T-helper 1 cell treated with Interleukin-12 subunit alpha and Interleukin-12 subunit beta and Interleukin-4 antibody, amounts not matched to agents 30 μg/mL and 1 μg/mL, for 36 hours (primary cell): ENCODE results near the gene SPRYD7.

ENCODE experiments used
- H3K27ac Mint-ChIP-seq: one replicate; pipeline ENCODE4 v1.8.0; 2021; ENCODE audit warnings: mild to moderate bottlenecking, mixed read lengths
- H3K27me3 Mint-ChIP-seq: one replicate; pipeline ENCODE4 v1.8.0; 2021; ENCODE audit warnings: low read depth, mixed read lengths
- H3K36me3 Mint-ChIP-seq: one replicate; pipeline ENCODE4 v1.8.0; 2021; ENCODE audit warnings: low read depth, mixed read lengths
- H3K4me1 Mint-ChIP-seq: one replicate; pipeline ENCODE4 v1.8.0; 2021; ENCODE audit warnings: low read depth, mixed read lengths
- H3K4me3 Mint-ChIP-seq: one replicate; pipeline ENCODE4 v1.8.0; 2021; ENCODE audit warnings: mild to moderate bottlenecking, moderate library complexity, mixed read lengths
- H3K9me3 Mint-ChIP-seq: one replicate; pipeline ENCODE4 v1.8.0; 2021; ENCODE audit warnings: mixed read lengths

Gene SPRYD7

DNA sequence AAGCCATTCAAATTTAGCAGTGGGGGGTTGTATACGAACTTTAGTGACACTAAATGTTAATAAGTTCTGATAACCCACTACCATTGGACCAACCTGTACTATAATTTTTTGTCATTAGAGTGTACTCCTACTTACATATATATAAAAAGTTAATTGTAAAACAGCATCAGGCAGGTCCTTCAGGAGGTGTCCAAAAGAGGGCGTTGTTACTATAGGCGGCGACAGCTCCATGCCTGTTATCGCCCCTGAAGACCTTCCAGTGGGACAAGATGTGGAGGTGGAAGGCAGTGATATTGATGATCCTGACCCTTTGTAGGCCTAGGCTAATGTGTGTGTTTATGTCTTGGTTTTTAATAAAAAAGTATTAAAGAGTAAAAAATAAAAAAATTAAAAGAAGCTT, 27.5 kb downstream of the SPRYD7 start:
- no peaks in the 10 kb centered on the region for H3K27me3 Mint-ChIP-seq
- no peak overlapping the region for H3K4me3 Mint-ChIP-seq
- no peaks in the 10 kb centered on the region for H3K4me1 Mint-ChIP-seq
- H3K9me3 Mint-ChIP-seq: no peaks in the 10 kb centered on the region
- peaks cover 3% of the 10 kb centered on the region for H3K36me3 Mint-ChIP-seq
- H3K27ac Mint-ChIP-seq: no peak overlapping the region

DNA sequence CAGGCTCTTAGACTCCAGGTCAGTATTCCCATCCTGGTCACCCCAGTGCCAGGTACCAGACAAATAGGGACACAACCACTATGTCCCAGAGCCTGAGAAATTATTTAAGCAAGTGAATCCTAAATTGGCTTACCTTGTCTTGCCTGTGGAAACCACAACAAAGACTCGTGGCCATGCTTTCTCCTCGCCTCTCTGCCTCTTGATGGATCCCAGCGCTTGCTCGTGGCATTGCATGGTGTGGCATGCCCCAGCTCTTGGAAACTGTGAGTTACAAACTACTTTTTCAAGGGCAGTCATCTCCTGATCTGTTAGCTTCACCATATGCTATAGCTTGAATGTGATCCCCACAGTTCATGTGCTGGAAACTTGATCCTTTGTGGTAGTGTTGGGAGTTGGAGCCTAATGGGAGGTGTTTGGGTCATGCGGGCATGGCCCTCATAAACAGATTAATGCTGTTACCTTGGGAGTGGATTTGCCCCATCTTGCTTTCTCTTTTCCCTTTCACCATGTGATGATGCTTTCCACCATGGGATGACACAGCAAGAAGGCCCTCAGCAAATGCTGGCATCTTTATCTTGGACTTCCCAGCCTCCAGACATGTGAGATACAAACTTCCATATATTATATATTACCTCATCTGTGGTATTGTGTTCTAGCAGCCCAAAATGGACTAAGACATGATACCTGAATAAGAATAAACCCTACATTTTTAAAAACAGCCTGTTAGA, 31.2 kb downstream of the SPRYD7 start:
- Mint-ChIP-seq H3K9me3 (no peaks in the 10 kb centered on the region), H3K4me1 (no peaks in the 10 kb centered on the region), H3K27ac (no peak overlapping the region), H3K27me3 (no peaks in the 10 kb centered on the region), H3K36me3 (no peaks in the 10 kb centered on the region), H3K4me3 (no peak overlapping the region)

DNA sequence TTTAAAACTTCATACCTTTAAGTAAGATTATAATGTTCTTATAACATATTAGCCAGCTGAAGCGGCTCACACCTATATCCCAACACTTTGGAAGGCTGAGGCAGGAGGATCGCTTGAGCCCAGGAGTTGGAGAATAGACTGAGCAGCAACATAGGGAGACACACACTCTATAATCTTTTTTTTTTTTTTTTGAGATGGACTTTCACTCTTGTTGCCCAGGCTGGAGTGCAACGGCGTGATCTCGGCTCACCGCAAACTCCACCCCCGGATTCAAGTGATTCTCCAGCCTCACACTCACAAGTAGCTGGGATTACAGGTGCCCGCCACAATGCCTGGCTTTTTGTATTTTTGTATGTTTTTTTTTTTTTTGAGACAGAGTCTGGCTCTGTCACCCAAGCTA, 37.3 kb downstream of the SPRYD7 start:
- Mint-ChIP-seq H3K27me3 (peaks cover 4% of the 10 kb centered on the region), H3K9me3 (no peaks in the 10 kb centered on the region), H3K4me3 (no peak overlapping the region), H3K4me1 (no peaks in the 10 kb centered on the region), H3K36me3 (no peaks in the 10 kb centered on the region), H3K27ac (no peak overlapping the region)

DNA sequence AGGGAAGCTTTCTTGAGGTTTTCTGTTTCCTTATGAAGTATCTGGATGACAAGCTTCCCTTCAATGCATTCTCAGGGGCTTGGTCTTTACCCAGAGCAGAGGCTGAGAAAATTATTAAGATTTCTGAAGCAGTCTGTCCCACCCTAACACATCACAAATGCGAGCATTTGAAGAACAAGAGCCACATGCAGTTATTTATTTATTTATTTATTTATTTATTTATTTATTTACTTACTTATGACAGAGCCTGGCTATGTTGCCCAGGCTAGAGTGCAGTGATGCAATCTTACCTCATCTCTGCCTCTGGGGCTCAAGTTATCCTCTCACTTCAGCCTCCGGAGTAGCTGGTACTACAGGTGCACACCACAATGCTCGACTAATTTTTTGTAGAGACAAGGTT, 38.4 kb downstream of the SPRYD7 start:
- Mint-ChIP-seq H3K9me3 (no peaks in the 10 kb centered on the region), H3K36me3 (no peaks in the 10 kb centered on the region)

DNA sequence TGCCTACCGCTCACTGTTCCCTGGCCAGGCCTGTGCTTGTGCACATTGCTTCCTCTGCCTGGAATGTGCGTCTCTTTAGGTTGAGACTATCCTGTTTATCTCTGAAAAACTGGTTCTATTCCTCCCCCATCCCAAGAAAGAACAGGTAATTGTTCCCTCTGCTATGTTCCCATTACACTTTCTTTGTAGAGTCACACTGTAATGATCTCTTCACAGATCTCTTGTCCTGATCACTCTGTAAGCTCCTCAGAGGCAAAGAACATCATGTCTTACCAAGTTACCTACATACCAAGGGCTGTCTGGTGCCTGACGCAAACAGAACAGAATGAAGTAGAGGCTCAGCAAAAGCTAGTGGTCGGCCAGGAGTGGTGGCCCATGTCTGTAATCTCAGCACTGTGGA, 40.3 kb downstream of the SPRYD7 start:
- Mint-ChIP-seq H3K4me1 (no peaks in the 10 kb centered on the region), H3K4me3 (no peak overlapping the region), H3K36me3 (no peaks in the 10 kb centered on the region), H3K27me3 (peaks cover 7% of the 10 kb centered on the region), H3K27ac (no peak overlapping the region), H3K9me3 (no peaks in the 10 kb centered on the region)

More for the DNA sequence above, 38.4 kb downstream of the SPRYD7 start:
- no peak overlapping the region for H3K27ac Mint-ChIP-seq
- H3K27me3 Mint-ChIP-seq: peaks cover 4% of the 10 kb centered on the region
- H3K4me1 Mint-ChIP-seq: no peaks in the 10 kb centered on the region
- H3K4me3 Mint-ChIP-seq: no peak overlapping the region

DNA sequence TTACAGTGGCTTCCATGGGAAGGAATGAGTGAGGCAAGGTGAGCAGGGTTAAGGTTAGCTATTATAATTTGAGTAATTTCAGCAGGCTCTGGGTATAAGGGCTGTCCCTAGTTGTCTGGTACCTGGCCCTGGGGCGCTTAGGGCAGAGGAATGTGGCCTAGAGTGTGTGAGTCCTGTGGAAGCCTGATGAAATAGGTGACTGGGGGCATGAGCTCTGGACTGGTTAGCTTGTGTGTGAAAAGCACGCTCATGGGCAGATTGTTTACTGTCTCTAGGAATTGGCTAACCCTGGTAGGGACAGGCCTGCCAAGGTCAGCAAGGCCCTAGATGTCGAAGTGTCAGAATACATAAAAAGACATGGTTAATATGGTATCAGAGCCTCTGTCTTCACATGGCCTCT, 42.5 kb downstream of the SPRYD7 start:
- Mint-ChIP-seq H3K4me3 (no peak overlapping the region), H3K27ac (no peak overlapping the region), H3K36me3 (no peaks in the 10 kb centered on the region), H3K9me3 (no peaks in the 10 kb centered on the region), H3K27me3 (peaks cover 7% of the 10 kb centered on the region), H3K4me1 (no peaks in the 10 kb centered on the region)

DNA sequence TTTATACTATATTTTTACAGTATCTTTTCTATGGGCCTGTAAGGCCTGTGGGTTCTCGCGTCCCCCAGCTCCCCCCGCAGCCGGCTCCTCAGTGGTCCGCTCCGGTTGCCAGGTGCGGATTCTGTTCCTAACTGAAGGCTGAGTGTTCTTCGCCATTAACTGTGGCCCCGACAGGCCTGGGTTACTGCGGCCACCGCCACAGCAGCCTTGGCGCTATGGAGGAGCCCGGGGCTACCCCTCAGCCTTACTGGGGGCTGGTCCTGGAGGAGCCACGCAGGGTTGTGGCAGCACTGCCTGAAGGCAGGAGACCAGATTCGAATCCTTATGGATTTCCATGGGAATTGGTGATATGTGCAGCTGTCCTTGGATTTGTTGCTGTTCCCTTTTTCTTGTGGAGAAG, 45.8 kb downstream of the SPRYD7 start:
- Mint-ChIP-seq H3K4me3 (no peak overlapping the region), H3K27me3 (peaks cover 3% of the 10 kb centered on the region), H3K4me1 (no peaks in the 10 kb centered on the region), H3K9me3 (no peaks in the 10 kb centered on the region), H3K27ac (no peak overlapping the region), H3K36me3 (no peaks in the 10 kb centered on the region)

DNA sequence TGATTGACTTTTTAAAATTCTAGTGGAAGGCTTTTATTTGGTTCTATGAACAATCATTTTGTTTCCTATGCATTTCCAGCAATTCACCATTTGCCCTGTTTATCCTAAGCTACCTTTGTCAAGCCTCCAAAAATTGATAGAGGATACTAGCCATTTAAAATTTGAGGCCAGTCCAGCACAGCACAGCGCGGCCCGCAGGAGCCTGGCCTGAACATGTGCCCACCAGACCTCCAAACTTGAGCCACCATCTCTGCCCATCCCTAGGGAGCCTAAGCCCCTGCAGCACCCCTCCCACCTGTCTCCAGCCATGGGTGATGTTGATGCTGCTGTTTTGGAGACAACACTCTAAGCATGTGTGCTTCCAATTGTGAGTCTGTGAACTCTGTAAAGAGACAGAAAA, 57.5 kb downstream of the SPRYD7 start:
- Mint-ChIP-seq H3K4me1 (no peaks in the 10 kb centered on the region), H3K27ac (no peak overlapping the region), H3K9me3 (peaks cover 42% of the 10 kb centered on the region), H3K36me3 (peaks cover 2% of the 10 kb centered on the region), H3K4me3 (no peak overlapping the region), H3K27me3 (peaks cover 7% of the 10 kb centered on the region)

DNA sequence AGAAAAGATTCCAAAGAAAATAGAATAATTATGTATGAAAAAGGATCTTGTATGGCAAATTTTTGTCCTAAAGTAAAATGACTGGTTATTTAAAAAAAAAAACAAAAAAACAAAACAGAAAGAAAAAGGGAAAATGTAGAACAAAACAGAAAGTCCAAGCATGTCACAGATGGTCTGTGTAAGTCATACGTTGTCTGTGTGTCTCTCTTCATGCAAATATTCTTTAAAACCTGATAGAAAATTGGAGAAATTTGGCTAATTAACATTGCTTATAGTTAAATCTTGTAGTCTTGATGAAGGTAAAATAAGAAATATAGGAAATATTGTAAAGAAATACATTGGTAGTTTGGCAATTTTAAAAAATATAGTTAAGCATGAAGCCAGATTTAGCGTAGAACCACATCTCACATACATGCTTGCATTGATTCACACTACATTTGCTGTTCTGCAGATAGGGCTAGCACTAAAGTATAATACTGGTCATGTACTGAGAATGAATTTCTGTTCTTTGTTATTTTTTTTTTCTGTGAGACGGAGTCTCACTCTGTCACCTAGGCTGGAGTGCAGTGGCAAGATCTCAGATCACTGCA, 58.4 kb downstream of the SPRYD7 start:
- peaks cover 40% of the 10 kb centered on the region for H3K9me3 Mint-ChIP-seq
- H3K27me3 Mint-ChIP-seq: peaks cover 6% of the 10 kb centered on the region
- no peak overlapping the region for H3K27ac Mint-ChIP-seq
- no peaks in the 10 kb centered on the region for H3K4me1 Mint-ChIP-seq
- H3K4me3 Mint-ChIP-seq: no peak overlapping the region
- peaks cover 2% of the 10 kb centered on the region for H3K36me3 Mint-ChIP-seq

DNA sequence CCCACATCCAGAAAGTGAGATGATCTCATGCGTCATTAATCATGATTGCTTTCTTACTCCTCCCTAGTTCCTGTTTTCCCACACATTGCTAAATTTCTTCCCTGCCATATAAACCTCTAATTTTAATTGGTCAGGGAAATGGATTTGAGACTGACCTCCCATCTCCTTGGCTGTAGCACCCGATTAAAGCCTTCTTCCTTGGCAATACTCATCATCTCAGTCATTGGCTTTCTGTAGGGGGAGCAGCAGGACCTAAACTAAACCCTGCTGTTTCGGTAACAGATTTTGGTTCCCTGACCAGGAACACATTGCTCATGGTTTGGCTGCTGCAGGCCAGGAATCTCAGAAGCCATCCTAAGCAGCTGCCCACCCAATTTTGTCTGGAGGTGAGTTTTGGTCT, 61.7 kb downstream of the SPRYD7 start:
- Mint-ChIP-seq H3K4me3 (no peak overlapping the region), H3K9me3 (peaks cover 28% of the 10 kb centered on the region), H3K27me3 (no peaks in the 10 kb centered on the region), H3K36me3 (peaks cover 2% of the 10 kb centered on the region), H3K27ac (no peak overlapping the region), H3K4me1 (no peaks in the 10 kb centered on the region)

DNA sequence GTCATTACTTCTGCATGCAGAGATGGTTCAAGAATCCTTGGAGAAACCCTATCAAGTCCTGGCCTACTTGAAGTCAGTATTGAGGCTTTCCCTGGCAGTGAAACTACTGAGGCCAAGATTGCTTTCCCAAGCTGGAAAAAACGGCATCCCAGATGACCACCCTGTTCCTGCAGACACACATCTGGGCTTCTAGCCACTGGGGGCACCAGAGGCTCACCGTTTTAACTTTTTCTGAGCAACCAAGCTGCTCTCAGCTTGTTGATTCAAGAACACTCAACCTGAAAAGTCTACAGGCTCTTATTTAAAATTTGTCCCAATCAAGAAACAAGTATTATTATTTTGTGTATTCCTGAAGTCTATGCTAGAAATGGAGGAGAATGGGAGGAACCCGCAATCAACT, 66.6 kb downstream of the SPRYD7 start:
- H3K36me3 Mint-ChIP-seq: no peaks in the 10 kb centered on the region
- H3K4me3 Mint-ChIP-seq: no peak overlapping the region
- H3K9me3 Mint-ChIP-seq: peaks cover 3% of the 10 kb centered on the region
- no peak overlapping the region for H3K27ac Mint-ChIP-seq
- no peaks in the 10 kb centered on the region for H3K4me1 Mint-ChIP-seq
- no peaks in the 10 kb centered on the region for H3K27me3 Mint-ChIP-seq

DNA sequence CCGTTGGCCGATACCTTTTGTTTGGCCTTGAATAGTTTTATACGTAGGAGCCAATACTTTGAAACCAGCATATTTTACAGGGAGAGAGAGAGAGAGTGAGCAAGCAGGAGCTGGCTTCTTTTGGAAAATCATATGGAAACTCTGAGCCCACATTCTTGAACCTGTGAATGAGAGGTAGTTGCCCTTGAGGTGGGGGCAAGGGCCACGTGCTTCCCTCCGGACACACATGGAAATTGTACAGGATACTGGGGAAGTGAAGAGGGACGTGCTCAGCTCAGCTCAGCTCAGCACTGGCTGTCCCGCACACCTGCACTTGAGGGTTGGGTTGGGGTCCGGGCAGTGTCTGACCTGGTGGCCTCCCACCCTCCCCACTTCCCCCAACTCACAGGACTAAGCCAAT, 68.3 kb downstream of the SPRYD7 start:
- no peaks in the 10 kb centered on the region for H3K36me3 Mint-ChIP-seq
- no peak overlapping the region for H3K4me3 Mint-ChIP-seq
- no peaks in the 10 kb centered on the region for H3K27me3 Mint-ChIP-seq
- H3K9me3 Mint-ChIP-seq: no peaks in the 10 kb centered on the region
- H3K4me1 Mint-ChIP-seq: no peaks in the 10 kb centered on the region
- no peak overlapping the region for H3K27ac Mint-ChIP-seq

DNA sequence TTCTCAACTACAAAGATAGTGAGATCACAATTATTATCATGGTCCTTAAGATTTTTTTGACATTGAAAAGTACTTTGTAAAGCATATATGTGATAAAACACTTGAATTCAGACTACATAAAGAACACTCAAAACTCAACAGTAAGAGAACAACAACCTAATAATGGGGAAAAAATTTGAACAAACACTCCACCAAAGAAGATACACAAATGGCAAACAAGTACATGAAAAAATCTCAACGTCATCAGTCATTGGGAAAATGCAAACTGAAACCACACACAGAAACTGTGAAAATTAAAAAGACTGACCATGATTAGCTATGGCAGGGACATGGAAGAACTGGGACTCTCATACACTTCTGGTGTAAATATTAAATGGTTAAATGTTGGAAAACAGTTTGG, 70.9 kb downstream of the SPRYD7 start:
- no peaks in the 10 kb centered on the region for H3K9me3 Mint-ChIP-seq

DNA sequence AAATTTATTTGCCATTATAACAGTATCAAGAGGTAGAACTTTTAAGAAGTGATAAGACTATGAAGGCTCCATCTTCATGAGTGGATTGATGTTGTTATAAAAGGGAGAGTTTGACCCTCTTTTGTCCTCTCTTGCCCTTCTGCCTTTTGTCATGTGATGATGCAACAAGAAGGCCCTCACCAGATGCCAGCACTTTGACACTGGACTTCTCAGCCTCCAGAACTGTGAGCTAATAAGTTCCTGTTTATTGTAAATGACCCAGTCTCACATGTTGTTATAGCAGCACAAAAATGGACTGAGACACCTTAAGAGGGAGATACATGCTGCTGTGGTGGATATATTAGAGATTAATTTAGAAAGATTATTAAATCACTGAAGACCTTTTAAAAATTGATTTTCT, 71.6 kb downstream of the SPRYD7 start:
- Mint-ChIP-seq H3K4me1 (no peaks in the 10 kb centered on the region), H3K27me3 (no peaks in the 10 kb centered on the region), H3K9me3 (no peaks in the 10 kb centered on the region), H3K36me3 (no peaks in the 10 kb centered on the region), H3K4me3 (no peak overlapping the region), H3K27ac (no peak overlapping the region)

More for the DNA sequence above, 70.9 kb downstream of the SPRYD7 start:
- no peaks in the 10 kb centered on the region for H3K27me3 Mint-ChIP-seq
- no peak overlapping the region for H3K27ac Mint-ChIP-seq
- H3K4me1 Mint-ChIP-seq: no peaks in the 10 kb centered on the region
- H3K36me3 Mint-ChIP-seq: no peaks in the 10 kb centered on the region
- H3K4me3 Mint-ChIP-seq: no peak overlapping the region
